MM.1S (cell line): Measurements from ENCODE around the gene PNKP.

Source experiments
- DNase-seq: peaks from one replicate; pipeline ENCODE4 v3.0.0-alpha.2; 2015
- H2AFZ ChIP-seq: fragments of 300-600 bp; sonication (generic); 2 replicates; pipeline ENCODE4 v1.6.0; 2016; ENCODE audit warnings: antibody characterized with exemption, low read length
- H3F3A ChIP-seq: fragments of 300-600 bp; sonication (generic); 2 replicates; pipeline ENCODE4 v1.6.1; 2016; ENCODE audit warnings: mild to moderate bottlenecking, antibody characterized with exemption, low read length, moderate library complexity, mixed read lengths; ENCODE audit not compliant: insufficient read depth
- H3K27ac ChIP-seq: fragments of 300-600 bp; sonication (generic); 2 replicates; pipeline ENCODE4 v1.5.1; 2016; ENCODE audit warnings: mild to moderate bottlenecking, low read length
- H3K27me3 ChIP-seq: fragments of 300-600 bp; sonication (generic); replicated peaks from 2 replicates; pipeline ENCODE4 v1.6.0; 2016; ENCODE audit warnings: low read length; ENCODE audit not compliant: insufficient read depth
- H3K36me3 ChIP-seq: fragments of 300-600 bp; sonication (generic); replicated peaks from 2 replicates; pipeline ENCODE4 v1.6.1; 2016; ENCODE audit warnings: mild to moderate bottlenecking, low read length, mixed read lengths; ENCODE audit not compliant: insufficient read depth
- H3K4me1 ChIP-seq: fragments of 300-600 bp; sonication (generic); 2 replicates; pipeline ENCODE4 v1.6.1; 2016; ENCODE audit warnings: low read length, mixed read lengths
- H3K4me2 ChIP-seq: fragments of 300-600 bp; sonication (generic); 2 replicates; pipeline ENCODE4 v1.6.0; 2016; ENCODE audit warnings: low read depth, low read length
- H3K4me3 ChIP-seq: fragments of 300-600 bp; sonication (generic); 2 replicates; pipeline ENCODE4 v1.5.1; 2016; ENCODE audit warnings: low read length, mixed read lengths
- H3K79me2 ChIP-seq: fragments of 300-600 bp; sonication (generic); 2 replicates; pipeline ENCODE4 v1.6.1; 2016; ENCODE audit warnings: mixed run types, low read length, mixed read lengths
- H3K9ac ChIP-seq: fragments of 300-600 bp; sonication (generic); 2 replicates; pipeline ENCODE4 v1.6.1; 2016; ENCODE audit warnings: low read length, mixed read lengths
- H3K9me2 ChIP-seq: fragments of 300-600 bp; sonication (generic); replicated peaks from 2 replicates; pipeline ENCODE4 v1.6.1; 2016; ENCODE audit warnings: mild to moderate bottlenecking, low read length, mixed read lengths; ENCODE audit not compliant: insufficient read depth
- H3K9me3 ChIP-seq: fragments of 300-600 bp; sonication (generic); replicated peaks from 2 replicates; pipeline ENCODE4 v1.6.1; 2016; ENCODE audit warnings: mild to moderate bottlenecking, low read length, mixed read lengths; ENCODE audit not compliant: insufficient read depth
- H4K20me1 ChIP-seq: fragments of 300-600 bp; sonication (generic); 2 replicates; pipeline ENCODE4 v1.6.1; 2016; ENCODE audit warnings: mild to moderate bottlenecking, low read length, moderate library complexity, mixed read lengths; ENCODE audit not compliant: insufficient read depth
- CTCF ChIP-seq: fragments of 300-600 bp; sonication (generic); IDR thresholded peaks from 2 replicates; pipeline ENCODE4 v1.5.1; 2016; ENCODE audit warnings: antibody characterized with exemption, low read length, mixed read lengths
- EZH2 ChIP-seq: fragments of 300-600 bp; sonication (generic); optimal IDR thresholded peaks from 2 replicates; pipeline ENCODE3; 2017; ENCODE audit warnings: low read depth, mild to moderate bottlenecking, antibody characterized with exemption, low read length, mixed read lengths
- EZH2phosphoT487 ChIP-seq: fragments of 300-600 bp; sonication (generic); IDR thresholded peaks from 2 replicates; pipeline ENCODE4 v1.6.1; 2018; ENCODE audit warnings: antibody characterized with exemption, low read length

Gene PNKP

GRCh38 chr19:49883094-49883493, 15.7 kb upstream of the PNKP start:
- H3K9me2 ChIP-seq = no peaks in the 10 kb centered on the region
- H3K9ac ChIP-seq = no peak overlapping the region
- H3K36me3 ChIP-seq = no peaks in the 10 kb centered on the region; the same call in 1 of the 2 replicates
- no peaks in the 10 kb centered on the region for H3K27me3 ChIP-seq
- H2AFZ ChIP-seq = no peak overlapping the region
- peaks cover 4% of the 10 kb centered on the region; the same call in 1 of the 2 replicates for H3F3A ChIP-seq
- H3K27ac ChIP-seq = no peak overlapping the region
- H4K20me1 ChIP-seq = no peaks in the 10 kb centered on the region
- peaks cover 15% of the 10 kb centered on the region for H3K79me2 ChIP-seq
- H3K4me1 ChIP-seq = no peaks in the 10 kb centered on the region
- no peak for DNase-seq
- no peaks in the 10 kb centered on the region for H3K9me3 ChIP-seq
- no peak overlapping the region for H3K4me2 ChIP-seq
- no peak for TF ChIP-seq EZH2phosphoT487
- no peak for TF ChIP-seq EZH2
- no peak for TF ChIP-seq CTCF
- H3K4me3 ChIP-seq = no peak overlapping the region

- Histone ChIP-seq H3K79me2 (peaks cover 16% of the 10 kb centered on the region), H4K20me1 (no peaks in the 10 kb centered on the region), H3K4me2 (no peak overlapping the region), H3K9me3 (no peaks in the 10 kb centered on the region), H3K27me3 (no peaks in the 10 kb centered on the region), H3K9me2 (no peaks in the 10 kb centered on the region), H3K4me1 (no peaks in the 10 kb centered on the region), H3K4me3 (no peak overlapping the region), H3K36me3 (no peaks in the 10 kb centered on the region; the same call in 1 of the 2 replicates), H2AFZ (no peak overlapping the region), H3F3A (peaks cover 4% of the 10 kb centered on the region; the same call in 1 of the 2 replicates), H3K9ac (no peak overlapping the region), H3K27ac (no peak overlapping the region)
- TF ChIP-seq EZH2phosphoT487 = no peak
- TF ChIP-seq EZH2 = no peak
- TF ChIP-seq CTCF = no peak
- no peak for DNase-seq
Observed at GRCh38 chr19:49882643-49883042, 15.3 kb upstream of the PNKP start.

GRCh38 chr19:49881672-49882394, 14.5 kb upstream of the PNKP start:
- Histone ChIP-seq H4K20me1 (no peaks in the 10 kb centered on the region), H2AFZ (no peak overlapping the region), H3K4me1 (no peaks in the 10 kb centered on the region), H3K79me2 (peaks cover 16% of the 10 kb centered on the region), H3K4me3 (no peak overlapping the region), H3K4me2 (no peak overlapping the region), H3K9me2 (no peaks in the 10 kb centered on the region), H3K9ac (no peak overlapping the region), H3K27me3 (no peaks in the 10 kb centered on the region), H3K27ac (no peak overlapping the region), H3F3A (peaks cover 4% of the 10 kb centered on the region; the same call in 1 of the 2 replicates), H3K9me3 (no peaks in the 10 kb centered on the region), H3K36me3 (no peaks in the 10 kb centered on the region; the same call in 1 of the 2 replicates)
- TF ChIP-seq EZH2phosphoT487 (no peak), EZH2 (no peak), CTCF (no peak)
- no peak for DNase-seq
